ENCODE data around the gene ASPHD2.

Gene ASPHD2

GRCh38 chr22:26416256-26416655, 12.8 kb upstream of the ASPHD2 start:
- TF ChIP-seq, protein P1, sequence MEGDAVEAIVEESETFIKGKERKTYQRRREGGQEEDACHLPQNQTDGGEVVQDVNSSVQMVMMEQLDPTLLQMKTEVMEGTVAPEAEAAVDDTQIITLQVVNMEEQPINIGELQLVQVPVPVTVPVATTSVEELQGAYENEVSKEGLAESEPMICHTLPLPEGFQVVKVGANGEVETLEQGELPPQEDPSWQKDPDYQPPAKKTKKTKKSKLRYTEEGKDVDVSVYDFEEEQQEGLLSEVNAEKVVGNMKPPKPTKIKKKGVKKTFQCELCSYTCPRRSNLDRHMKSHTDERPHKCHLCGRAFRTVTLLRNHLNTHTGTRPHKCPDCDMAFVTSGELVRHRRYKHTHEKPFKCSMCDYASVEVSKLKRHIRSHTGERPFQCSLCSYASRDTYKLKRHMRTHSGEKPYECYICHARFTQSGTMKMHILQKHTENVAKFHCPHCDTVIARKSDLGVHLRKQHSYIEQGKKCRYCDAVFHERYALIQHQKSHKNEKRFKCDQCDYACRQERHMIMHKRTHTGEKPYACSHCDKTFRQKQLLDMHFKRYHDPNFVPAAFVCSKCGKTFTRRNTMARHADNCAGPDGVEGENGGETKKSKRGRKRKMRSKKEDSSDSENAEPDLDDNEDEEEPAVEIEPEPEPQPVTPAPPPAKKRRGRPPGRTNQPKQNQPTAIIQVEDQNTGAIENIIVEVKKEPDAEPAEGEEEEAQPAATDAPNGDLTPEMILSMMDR (IDR thresholded peaks at IDR 0.05; ENCODE audit: borderline replicate concordance, insufficient read depth, low read depth, low read length) = no peak

DNA sequence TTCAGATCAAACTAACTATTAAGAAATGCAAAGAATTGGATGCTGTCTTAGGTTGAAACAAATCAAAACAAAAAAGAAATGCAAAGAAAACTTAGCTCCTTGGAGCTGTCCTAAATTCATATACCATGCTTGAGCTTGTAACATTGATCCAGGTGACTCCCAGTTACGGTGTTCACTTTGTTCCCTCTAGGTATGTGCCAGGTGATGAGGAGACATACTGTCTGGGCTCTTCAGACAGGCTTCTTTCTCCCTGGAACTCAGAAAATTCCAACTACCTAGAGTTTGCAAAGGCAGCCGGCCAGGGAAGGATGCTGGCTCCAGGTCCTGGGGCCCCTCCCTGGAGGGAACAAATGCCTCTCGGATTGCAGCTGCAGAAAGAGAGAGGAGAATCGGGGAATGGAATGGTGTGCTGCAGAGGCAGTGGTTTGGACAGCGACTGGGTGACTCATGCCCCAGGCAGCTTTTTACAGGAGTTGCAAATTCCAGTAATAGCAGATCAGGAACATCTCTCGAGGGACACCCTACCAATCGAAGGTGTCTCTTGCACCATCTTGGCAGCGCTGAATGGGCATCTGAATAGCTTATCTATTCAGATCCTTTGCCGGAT, 12.3 kb upstream of the ASPHD2 start:
- no peak overlapping the region for H3K4me3 ChIP-seq (ENCODE audit: low read depth, low read length)
- TF ChIP-seq, protein P1 (IDR thresholded peaks at IDR 0.05; ENCODE audit: borderline replicate concordance, insufficient read depth, low read depth, low read length) = no peak

More at GRCh38 chr22:26416256-26416655, 12.8 kb upstream of the ASPHD2 start:
- no peak overlapping the region for H3K4me3 ChIP-seq (ENCODE audit: low read depth, low read length)

- H3K4me3 ChIP-seq (ENCODE audit: low read depth, low read length) = no peak overlapping the region
- TF ChIP-seq, protein P1 (IDR thresholded peaks at IDR 0.05; ENCODE audit: borderline replicate concordance, insufficient read depth, low read depth, low read length) = no peak
Observed at GRCh38 chr22:26417406-26417805, 11.7 kb upstream of the ASPHD2 start.

DNA sequence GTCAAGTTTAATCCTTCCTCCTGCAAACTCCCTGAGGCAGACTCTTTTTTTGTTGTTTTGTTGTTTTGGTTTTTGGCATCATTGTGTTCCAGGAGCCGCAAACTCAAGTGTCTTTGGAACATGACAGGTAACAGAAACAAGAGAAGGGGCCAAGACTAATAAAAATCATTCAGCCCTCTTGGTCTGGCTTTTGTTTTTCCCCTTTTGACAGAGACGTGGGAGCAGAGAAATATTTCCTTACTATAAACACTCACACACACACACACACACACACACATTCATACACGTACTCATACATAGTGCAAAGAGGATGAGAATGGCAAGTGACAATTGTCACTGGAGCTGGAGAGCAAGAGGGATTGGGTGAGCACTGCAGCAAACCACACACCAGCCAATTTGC, 10.4 kb upstream of the ASPHD2 start:
- TF ChIP-seq, protein P1 (IDR thresholded peaks at IDR 0.05; ENCODE audit: borderline replicate concordance, insufficient read depth, low read depth, low read length) = no peak
- no peak overlapping the region for H3K4me3 ChIP-seq (ENCODE audit: low read depth, low read length)

- no peak overlapping the region for H3K4me3 ChIP-seq (ENCODE audit: low read depth, low read length)
- TF ChIP-seq, protein P1 (IDR thresholded peaks at IDR 0.05; ENCODE audit: borderline replicate concordance, insufficient read depth, low read depth, low read length) = no peak
Observed at GRCh38 chr22:26426924-26427323, 2.1 kb upstream of the ASPHD2 start.

DNA sequence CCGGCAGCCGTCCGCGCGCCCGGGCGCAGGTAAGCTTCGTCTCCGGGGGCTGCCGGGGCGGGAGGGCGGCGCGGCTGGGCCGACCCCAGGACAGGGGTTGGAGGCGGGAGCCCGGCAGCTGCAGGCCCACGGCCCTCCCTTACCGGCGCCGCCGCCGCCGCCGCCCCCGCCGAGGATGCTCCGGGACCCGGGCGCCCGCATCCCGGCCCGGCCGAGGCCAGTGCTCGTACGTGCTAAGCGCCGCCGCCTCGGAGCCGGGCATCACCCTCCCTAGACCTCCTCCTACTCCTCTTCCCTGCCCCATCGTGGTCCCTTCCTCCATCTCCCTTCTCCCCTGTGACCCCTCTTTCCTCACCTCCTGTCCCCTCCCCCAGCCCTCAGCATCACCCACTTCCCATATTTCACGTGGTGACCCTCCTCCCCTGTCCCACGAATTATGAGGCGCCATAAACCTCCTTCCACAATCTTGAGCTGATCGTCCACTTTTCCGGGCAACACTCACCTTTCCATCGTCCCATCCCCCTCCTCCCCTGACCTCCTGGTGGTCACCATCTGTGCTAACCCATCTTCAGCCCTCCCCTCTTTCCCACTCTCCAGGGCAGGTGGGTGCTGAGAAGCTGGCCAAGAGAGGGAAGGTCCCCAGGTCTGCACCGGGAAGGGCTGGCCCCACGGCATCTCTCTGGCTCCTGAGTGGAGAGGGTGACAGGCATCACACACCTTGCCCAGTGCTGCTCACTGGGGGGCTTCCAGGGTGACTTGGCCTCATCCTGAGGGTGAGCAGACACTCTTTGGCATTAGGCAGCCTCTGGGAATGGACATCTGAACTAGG, 612 bp downstream of the ASPHD2 start:
- TF ChIP-seq, protein P1 (IDR thresholded peaks at IDR 0.05; ENCODE audit: borderline replicate concordance, insufficient read depth, low read depth, low read length) = no peak

GRCh38 chr22:26430600-26430999, 1.5 kb downstream of the ASPHD2 start:
- TF ChIP-seq, protein P1 (IDR thresholded peaks at IDR 0.05; ENCODE audit: borderline replicate concordance, insufficient read depth, low read depth, low read length) = no peak

More for the DNA sequence above, 612 bp downstream of the ASPHD2 start:
- H3K4me3 ChIP-seq (ENCODE audit: low read depth, low read length) = peak overlapping the region; percentile 85

More at GRCh38 chr22:26430600-26430999, 1.5 kb downstream of the ASPHD2 start:
- peak overlapping the region; percentile 85 for H3K4me3 ChIP-seq (ENCODE audit: low read depth, low read length)
